Esophagus muscularis mucosa (tissue), 2 donors: ENCODE measurements around the gene ADAM8.

Source experiments
- POLR2A ChIP-seq: fragments of 450-650 bp; IDR thresholded peaks from one replicate; pipeline ENCODE4 v1.6.1; 2017; ENCODE audit warnings: antibody characterized with exemption, moderate library complexity, mild to moderate bottlenecking, low read depth
- POLR2AphosphoS5 ChIP-seq, 2 donors: sonication (generic); formaldehyde crosslinking; IDR thresholded peaks; one replicate each; pipeline ENCODE4 v1.6.1; 2017; ENCODE audit warnings: antibody characterized with exemption in 2 of 2

GRCh38 chr10:133225707-133226191, 50.9 kb downstream of the ADAM8 start:
- TF ChIP-seq POLR2A (no peak), POLR2AphosphoS5 (IDR thresholded peaks at IDR 0.05) (no peak)
